ENCODE results near the gene BCL2L14.

- TF ChIP-seq TCF7L2 (IDR thresholded peaks at IDR 0.05; ENCODE audit: borderline replicate concordance, low read depth, low read length) (no peak), ZNF621 (tag by site-specific recombination; IDR thresholded peaks at IDR 0.05) (no peak), ATF2 (tag by site-specific recombination; IDR thresholded peaks at IDR 0.05; ENCODE audit: low read depth) (no peak)
Observed at GRCh38 chr12:12087693-12088034, 16.9 kb downstream of the BCL2L14 start.
